IMR-90 (cell line): ENCODE measurements around the gene MAN2C1. TPM values are rescaled to one million over a fixed set of nuclear protein-coding genes. Genes with fewer than 3 reads are reported as not detected.

Experiments
- ATAC-seq: fragments of 200-7000 bp; cut with Tn5 transposase; 2 replicates; pipeline ENCODE4 v1.9.1; 2020; ENCODE audit warnings: low read depth, mild to moderate bottlenecking, moderate library complexity
- BruUV-seq: library from RNA; stranded (reverse); fragments of 400-500 nt; replicated peaks from 2 replicates; lab custom pipeline; 2021; lab: Mats Ljungman, UMichigan
- CTCF ChIA-PET: fragments of 300-600 bp; formaldehyde crosslinking; extraction: SDS; loops from one replicate; lab custom pipeline; 2021; ENCODE audit warnings: antibody characterized with exemption; lab: Yijun Ruan, JAX
- POLR2A ChIA-PET: fragments of 300-600 bp; sonication (Branson Sonifier 250); formaldehyde crosslinking; loops from one replicate; lab custom pipeline; 2022; ENCODE audit warnings: antibody characterized with exemption; ENCODE audit not compliant: unreplicated experiment; lab: Charles Lee
- DNase-seq: peaks from one replicate; pipeline ENCODE4 v3.0.0; 2013
- H2AFZ ChIP-seq: replicated peaks from 2 replicates; pipeline ENCODE3; 2013; ENCODE audit warnings: low read length, mild to moderate bottlenecking; ENCODE audit not compliant: poor library complexity
- H2AK5ac ChIP-seq: 2 replicates; pipeline ENCODE4 v1.6.1; 2013; ENCODE audit warnings: low read depth, low read length, inconsistent platforms
- H2AK9ac ChIP-seq: replicated peaks from 2 replicates; pipeline ENCODE3; 2013; ENCODE audit warnings: mild to moderate bottlenecking, low read depth, low read length, moderate library complexity; ENCODE audit not compliant: poor library complexity
- H2BK120ac ChIP-seq: 2 replicates; pipeline ENCODE4 v1.6.1; 2013; ENCODE audit warnings: low read depth, low read length, inconsistent platforms
- H2BK15ac ChIP-seq: 3 replicates; pipeline ENCODE4 v1.6.1; 2013; ENCODE audit warnings: low read depth, low read length, inconsistent platforms
- H2BK20ac ChIP-seq: 2 replicates; pipeline ENCODE4 v1.6.1; 2013; ENCODE audit warnings: low read depth, mild to moderate bottlenecking, inconsistent platforms, low read length, moderate library complexity
- H2BK5ac ChIP-seq: 2 replicates; pipeline ENCODE4 v1.6.1; 2013; ENCODE audit warnings: mild to moderate bottlenecking, low read depth, low read length, inconsistent platforms; ENCODE audit not compliant: poor library complexity, severe bottlenecking
- H3K14ac ChIP-seq: replicated peaks from 2 replicates; pipeline ENCODE4 v1.6.1; 2013; ENCODE audit warnings: low read depth, low read length, inconsistent platforms
- H3K18ac ChIP-seq: 2 replicates; pipeline ENCODE4 v1.6.1; 2013; ENCODE audit warnings: low read depth, low read length, control low read depth
- H3K23ac ChIP-seq: 2 replicates; pipeline ENCODE4 v1.6.1; 2013; ENCODE audit warnings: low read depth, low read length, inconsistent platforms
- H3K27ac ChIP-seq: 2 replicates; pipeline ENCODE4 v1.5.1; 2013; ENCODE audit warnings: mild to moderate bottlenecking, control low read depth, low read length; ENCODE audit not compliant: insufficient read depth
- H3K27me3 ChIP-seq: 2 replicates; pipeline ENCODE4 v1.6.1; 2013; ENCODE audit warnings: low read length; ENCODE audit not compliant: control insufficient read depth, insufficient read depth
- H3K36me3 ChIP-seq: 2 replicates; pipeline ENCODE4 v1.6.1; 2013; ENCODE audit warnings: low read length, mixed read lengths; ENCODE audit not compliant: control insufficient read depth, insufficient read depth
- H3K4ac ChIP-seq: 2 replicates; pipeline ENCODE4 v1.6.1; 2013; ENCODE audit warnings: low read depth, low read length, inconsistent platforms
- H3K4me1 ChIP-seq: 2 replicates; pipeline ENCODE4 v1.6.1; 2013; ENCODE audit warnings: low read length, mixed read lengths; ENCODE audit not compliant: control insufficient read depth, insufficient read depth
- H3K4me2 ChIP-seq: 2 replicates; pipeline ENCODE4 v1.6.1; 2013; ENCODE audit warnings: low read depth, mild to moderate bottlenecking, control low read depth, low read length, moderate library complexity
- H3K4me3 ChIP-seq: 2 replicates; pipeline ENCODE4 v1.5.1; 2013; ENCODE audit warnings: low read depth, mild to moderate bottlenecking, control low read depth, low read length, moderate library complexity; ENCODE audit not compliant: insufficient read depth
- H3K56ac ChIP-seq: 2 replicates; pipeline ENCODE4 v1.6.1; 2013; ENCODE audit warnings: low read length, inconsistent platforms; ENCODE audit not compliant: insufficient read depth; ENCODE audit errors: extremely low read depth
- H3K79me1 ChIP-seq, 2 experiments: 2 replicates each; pipeline ENCODE4 v1.6.1; 2013; ENCODE audit warnings: low read length in 2 of 2, inconsistent platforms in 1 of 2, low read depth in 1 of 2
- H3K9ac ChIP-seq: 2 replicates; pipeline ENCODE4 v1.6.1; 2013; ENCODE audit warnings: low read depth, low read length, control low read depth
- H3K9me1 ChIP-seq: 2 replicates; pipeline ENCODE4 v1.6.1; 2013; ENCODE audit warnings: low read length, inconsistent platforms; ENCODE audit not compliant: insufficient read depth
- H3K9me3 ChIP-seq: 2 replicates; pipeline ENCODE4 v1.6.1; 2013; ENCODE audit warnings: low read length; ENCODE audit not compliant: control insufficient read depth, insufficient read depth
- H4K20me1 ChIP-seq: 2 replicates; pipeline ENCODE4 v1.6.1; 2013; ENCODE audit warnings: low read length, inconsistent platforms; ENCODE audit not compliant: insufficient read depth
- H4K5ac ChIP-seq: 2 replicates; pipeline ENCODE4 v1.6.1; 2013; ENCODE audit warnings: mild to moderate bottlenecking, low read depth, low read length, control low read depth
- H4K8ac ChIP-seq, 2 experiments: 2 replicates each; pipeline ENCODE4 v1.6.1; 2013; ENCODE audit warnings: low read depth in 2 of 2, low read length in 2 of 2, control low read depth in 1 of 2, inconsistent platforms in 1 of 2
- H4K91ac ChIP-seq: 2 replicates; pipeline ENCODE4 v1.6.1; 2013; ENCODE audit warnings: low read depth, low read length, inconsistent platforms; ENCODE audit not compliant: insufficient read depth
- CEBPB ChIP-seq: IDR thresholded peaks from 2 replicates; pipeline ENCODE4 v1.6.1; 2012; ENCODE audit warnings: low read depth, low read length, improper control_type of control experiment
- CHD1 ChIP-seq: IDR thresholded peaks from 2 replicates; pipeline ENCODE4 v1.6.1; 2012; ENCODE audit warnings: low read depth, low read length, improper control_type of control experiment
- CTCF ChIP-seq: conservative IDR thresholded peaks from 2 replicates; pipeline ENCODE4 v1.5.1; 2012; ENCODE audit warnings: mild to moderate bottlenecking, low read depth, low read length, improper control_type of control experiment
- FOS ChIP-seq: fragments of 150-350 bp; IDR thresholded peaks from 2 replicates; pipeline ENCODE4 v1.6.1; 2016; ENCODE audit warnings: low read depth, low read length
- MAFK ChIP-seq: IDR thresholded peaks from 2 replicates; pipeline ENCODE4 v1.6.1; 2012; ENCODE audit warnings: low read depth, low read length, improper control_type of control experiment
- MXI1 ChIP-seq: IDR thresholded peaks from 2 replicates; pipeline ENCODE4 v1.6.1; 2012; ENCODE audit warnings: low read depth, mild to moderate bottlenecking, low read length, moderate library complexity, borderline replicate concordance
- NFE2L2 ChIP-seq: fragments of 150-350 bp; IDR thresholded peaks from 2 replicates; pipeline ENCODE4 v1.6.1; 2016; ENCODE audit warnings: low read depth, mild to moderate bottlenecking, low read length
- RAD21 ChIP-seq: IDR thresholded peaks from 2 replicates; pipeline ENCODE4 v1.6.1; 2012; ENCODE audit warnings: low read length, improper control_type of control experiment
- RCOR1 ChIP-seq: IDR thresholded peaks from 2 replicates; pipeline ENCODE4 v1.6.1; 2012; ENCODE audit warnings: mild to moderate bottlenecking, low read length, improper control_type of control experiment; ENCODE audit not compliant: insufficient replicate concordance
- RFX5 ChIP-seq: IDR thresholded peaks from 2 replicates; pipeline ENCODE4 v1.8.0; 2012; ENCODE audit warnings: low read depth, mild to moderate bottlenecking, low read length, moderate library complexity
- SMC3 ChIP-seq: fragments of 150-350 bp; IDR thresholded peaks from 2 replicates; pipeline ENCODE4 v1.6.1; 2016; ENCODE audit warnings: low read depth, mild to moderate bottlenecking, antibody characterized with exemption, low read length, moderate library complexity
- USF2 ChIP-seq: fragments of 150-350 bp; IDR thresholded peaks from 2 replicates; pipeline ENCODE4 v1.6.1; 2017; ENCODE audit warnings: mild to moderate bottlenecking, antibody characterized with exemption, low read length, low read depth
- WGBS, 2 experiments: methylation state at CpG; one replicate each; pipeline versions ENCODE4 v1.1.5 to v1.1.7; 2013; ENCODE audit warnings: missing lambda C conversion rate in 2 of 2; ENCODE audit not compliant: insufficient read length in 1 of 2; ENCODE audit errors: extremely low coverage in 2 of 2; 5-methylcytosine and 5-hydroxymethylcytosine counted together
- dilution Hi-C: fragments of 300-500 bp; cut with HindIII; formaldehyde crosslinking; loops from one replicate; pipeline ENCODE4 v1.14.3; 2018; ENCODE audit warnings: low sequenced_read_pairs; ENCODE audit not compliant: unreplicated experiment
- in situ Hi-C: fragments of 300-500 bp; cut with MboI; formaldehyde crosslinking; loops from 3 replicates; pipeline ENCODE4 v1.14.3; 2019; ENCODE audit warnings: low sequenced_read_pairs, inconsistent platforms, mixed read lengths
- intact Hi-C: fragments of 100-400 bp; cut with micrococcal nuclease; formaldehyde crosslinking; loops from 2 replicates; pipeline ENCODE4 v1.10.0; 2022
- polyA plus RNA-seq, 3 experiments: library from polyadenylated mRNA; depleted of rRNA; stranded (reverse); fragments of >200 nt; gene quantifications; 2 replicates each; pipeline ENCODE4 v1.2.3, GENCODE V29; 2012; ENCODE audit warnings: low replicate concordance in 1 of 3
- total RNA-seq: library from RNA; depleted of rRNA; stranded (reverse); fragments of >200 nt; gene quantifications from 2 replicates; pipeline ENCODE4 v1.2.3, GENCODE V29; 2012

MAN2C1 gene
- total and polyA plus RNA-seq, 2 of the 4 experiments (the other 2 are of a cell fraction): 34.8 to 153 TPM

- POLR2A ChIA-PET: no interaction called here
- no peak overlapping the region for H2BK20ac ChIP-seq
- no peak overlapping the region for H3K4me2 ChIP-seq
- no peaks in the 10 kb centered on the region for H3K27me3 ChIP-seq
- BruUV-seq: no TSS peak
- WGBS, 2 experiments: no CpG with 5 or more reads among the region's 1 CpG
- CTCF ChIA-PET: no interaction called here
- no peaks in the 10 kb centered on the region for H3K4me1 ChIP-seq
- no peak for ATAC-seq
- H2AK5ac ChIP-seq: no peak overlapping the region
- intact Hi-C loops: no loop called here
- no peak overlapping the region for H3K18ac ChIP-seq
- no peak overlapping the region for H3K27ac ChIP-seq
- H3K36me3 ChIP-seq: peaks cover 57% of the 10 kb centered on the region
- in situ Hi-C loops: no loop called here
- no peak overlapping the region for H4K5ac ChIP-seq
- no peak overlapping the region for H4K91ac ChIP-seq
- H2BK5ac ChIP-seq: no peak overlapping the region
- no peaks in the 10 kb centered on the region for H3K9me3 ChIP-seq
- H4K20me1 ChIP-seq: no peaks in the 10 kb centered on the region
- H3K4ac ChIP-seq: no peak overlapping the region
- H4K8ac ChIP-seq: no peak overlapping the region
- no peak overlapping the region for H2BK15ac ChIP-seq
- no peak overlapping the region for H2BK120ac ChIP-seq
- no peak for DNase-seq
- no peak overlapping the region for H3K14ac ChIP-seq
- no peak overlapping the region for H3K4me3 ChIP-seq
- TF ChIP-seq FOS: no peak
- TF ChIP-seq RFX5: no peak
- TF ChIP-seq MXI1: no peak
- no peak for TF ChIP-seq SMC3
- no peak for TF ChIP-seq CHD1
- no peak for TF ChIP-seq USF2
- TF ChIP-seq RAD21: no peak
- no peak for TF ChIP-seq CTCF
- TF ChIP-seq NFE2L2: no peak
- no peak for TF ChIP-seq RCOR1
- TF ChIP-seq CEBPB: no peak
- no peak for TF ChIP-seq MAFK
- H3K56ac ChIP-seq: no peak overlapping the region
- no peak overlapping the region for H3K23ac ChIP-seq
- H2AFZ ChIP-seq: no peak overlapping the region
- dilution Hi-C loops: no loop called here
- H3K79me1 ChIP-seq: peaks cover 3 to 13% of the 10 kb centered on the region in 2 experiments; a peak in 3 of 4 replicates
- no peak overlapping the region for H2AK9ac ChIP-seq
- no peaks in the 10 kb centered on the region; the same call in 1 of the 2 replicates for H3K9me1 ChIP-seq
- H3K9ac ChIP-seq: no peak overlapping the region
Observed at GRCh38 chr15:75407083-75407482, 38.7 kb upstream of the MAN2C1 start.
